ENCODE measurements around the gene PAF1.

PAF1 gene

DNA sequence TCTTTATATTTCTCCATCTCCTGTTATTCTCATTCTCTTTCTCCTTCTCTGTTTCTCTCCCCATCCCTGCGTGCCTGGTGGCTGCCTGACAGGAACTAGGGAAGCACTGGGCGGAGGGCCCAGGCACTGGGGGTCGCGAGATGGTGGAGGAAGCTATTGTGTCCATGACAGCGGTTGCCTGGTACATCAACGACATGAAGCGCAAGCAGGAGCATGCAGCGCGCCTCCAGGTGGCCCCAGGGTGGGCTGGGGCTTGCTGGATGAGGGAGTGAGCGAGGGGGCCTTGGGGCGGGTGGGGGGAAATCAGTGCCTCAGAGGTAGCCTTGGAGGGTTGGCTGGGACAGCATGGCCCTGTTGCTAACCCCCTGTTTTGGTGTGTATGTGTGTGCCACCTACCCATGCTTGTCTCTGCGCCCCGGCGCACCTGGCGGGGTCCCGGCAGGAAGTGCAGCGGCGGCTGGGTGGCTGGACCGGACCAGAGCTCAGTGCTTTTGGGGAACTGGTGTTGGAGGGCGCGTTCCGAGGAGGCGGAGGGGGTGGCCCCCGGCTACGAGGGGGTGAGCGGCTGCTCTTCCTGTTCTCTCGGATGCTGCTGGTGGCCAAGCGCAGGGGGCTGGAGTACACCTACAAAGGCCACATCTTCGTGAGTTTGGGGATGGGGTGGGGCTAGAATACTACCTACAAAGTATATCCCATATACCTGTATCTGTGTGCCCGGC lies 26.7 kb upstream of the PAF1 start:
- no peak for DNase-seq (ENCODE audit: low read depth in 4 of 4, low spot score in 1 of 4)

DNA sequence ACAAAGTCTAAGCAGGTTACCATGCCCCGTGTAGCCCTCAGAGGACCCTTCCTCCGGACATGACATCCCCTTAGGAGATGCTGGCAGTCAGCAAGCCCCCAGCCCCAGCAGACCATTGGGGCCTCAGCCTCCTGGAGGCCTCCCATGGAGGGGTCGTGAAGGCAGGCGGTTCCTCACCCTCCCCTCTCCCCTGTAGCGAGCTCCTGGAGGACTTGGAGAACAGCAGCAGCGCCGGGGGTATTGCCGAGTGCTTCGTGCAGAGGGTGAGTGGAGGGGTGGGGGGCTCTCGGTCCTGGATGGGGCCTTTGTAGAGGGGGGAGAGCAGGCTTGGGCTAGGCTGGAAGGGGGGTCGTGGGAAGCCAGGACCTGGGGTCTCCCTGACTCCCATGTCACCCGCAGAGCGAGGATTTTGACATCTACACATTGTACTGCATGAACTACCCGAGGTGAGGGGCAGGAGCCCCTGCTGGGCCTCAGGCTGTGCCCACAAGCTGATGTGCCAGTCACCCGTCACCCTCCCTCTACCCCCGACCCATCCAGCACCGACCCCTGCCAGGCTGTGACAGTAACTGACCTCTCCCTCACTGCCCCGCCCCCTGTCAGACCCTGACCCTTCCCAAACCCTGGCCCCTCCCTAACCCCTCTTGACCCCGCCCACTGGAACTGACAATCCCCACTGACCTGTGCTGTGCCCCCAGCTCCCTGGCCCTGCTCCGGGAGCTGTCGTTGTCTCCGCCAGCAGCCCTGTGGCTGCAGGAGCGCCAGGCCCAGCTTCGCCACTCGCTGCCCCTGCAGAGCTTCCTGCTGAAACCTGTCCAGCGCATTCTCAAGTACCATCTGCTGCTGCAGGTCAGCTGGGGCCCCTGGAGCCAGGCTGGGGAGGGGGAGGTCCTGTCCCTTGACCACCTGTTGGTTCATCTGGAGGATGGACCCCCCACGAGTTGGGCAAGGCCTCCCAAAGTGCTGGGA lies 25.5 kb upstream of the PAF1 start:
- no peak for DNase-seq (ENCODE audit: low read depth in 4 of 4, low spot score in 1 of 4)

DNA sequence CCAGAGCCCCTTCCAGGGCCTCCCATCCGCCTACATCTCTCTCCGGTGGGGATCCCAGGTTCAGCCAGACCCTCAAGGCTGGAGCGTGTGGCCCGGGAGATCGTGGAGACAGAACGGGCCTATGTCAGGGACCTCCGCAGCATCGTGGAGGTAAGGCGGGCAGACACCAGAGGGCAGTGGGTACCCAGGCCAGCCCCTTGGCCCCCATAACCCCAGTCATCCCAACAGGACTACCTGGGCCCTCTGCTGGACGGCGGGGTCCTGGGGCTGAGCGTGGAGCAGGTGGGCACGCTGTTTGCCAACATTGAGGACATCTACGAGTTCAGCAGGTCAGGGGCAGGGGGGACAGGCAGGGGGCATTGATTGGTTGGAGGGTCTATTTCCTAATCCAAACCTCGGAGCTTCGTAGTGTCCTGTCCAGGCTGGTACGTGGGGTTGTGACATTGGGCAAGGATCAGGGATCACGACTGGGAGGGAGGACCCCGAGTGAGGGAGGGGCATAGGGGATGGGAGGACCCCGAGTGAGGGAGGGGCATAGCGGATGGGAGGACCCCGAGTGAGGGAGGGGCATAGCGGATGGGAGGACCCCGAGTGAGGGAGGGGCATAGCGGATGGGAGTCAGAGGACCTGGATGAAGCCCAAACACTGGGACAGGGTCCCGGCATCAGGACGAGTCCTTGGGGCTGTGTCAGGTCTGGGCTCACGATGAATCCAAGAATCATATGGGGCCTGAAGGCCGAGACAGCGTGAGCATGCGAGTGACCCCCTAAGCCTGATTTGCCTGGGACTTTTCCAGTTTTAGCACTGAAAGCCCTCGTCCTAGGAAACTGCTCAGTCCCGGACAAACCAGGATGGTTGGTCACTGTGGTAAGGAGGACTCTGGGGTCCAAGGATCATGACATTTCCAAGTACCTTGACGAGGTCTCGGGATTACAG lies 24.5 kb upstream of the PAF1 start:
- DNase-seq (ENCODE audit: low read depth in 4 of 4, low spot score in 1 of 4) = no peak

DNA sequence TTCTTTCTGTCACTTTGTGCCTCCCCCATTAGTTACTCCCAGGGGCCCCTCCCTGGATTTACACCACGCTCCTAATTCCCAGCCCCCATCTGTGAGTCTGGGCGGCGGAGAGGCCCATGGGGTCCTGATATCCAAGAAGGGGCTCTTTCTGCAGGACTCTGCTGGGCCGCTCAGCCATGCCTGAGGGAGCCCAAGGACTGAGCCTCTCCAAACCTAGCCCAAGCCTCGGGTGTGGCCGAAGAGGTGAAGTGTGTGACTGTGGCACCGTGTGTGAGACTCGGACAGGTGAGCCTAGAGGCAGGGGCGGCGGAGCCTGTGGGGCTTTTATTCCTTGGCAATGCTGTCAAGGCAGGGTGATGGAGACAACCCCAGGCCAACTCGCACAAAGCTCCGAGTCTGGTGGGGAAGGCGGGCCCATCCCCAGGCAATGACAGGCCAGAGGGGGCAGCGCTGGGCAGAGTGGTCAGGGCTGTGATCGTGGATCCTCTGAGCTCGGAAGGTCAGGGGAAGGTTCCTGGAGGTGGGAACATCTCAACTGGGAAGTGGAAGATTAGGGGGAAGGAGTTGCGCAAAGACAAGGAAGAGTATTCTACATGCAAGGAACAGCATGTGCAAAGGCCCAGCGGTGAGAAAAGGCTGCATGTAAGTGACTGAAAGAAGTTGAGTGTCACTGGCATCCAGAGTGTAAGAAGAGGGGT lies 23.2 kb upstream of the PAF1 start:
- no peak for DNase-seq (ENCODE audit: low read depth in 4 of 4, low spot score in 1 of 4)

DNA sequence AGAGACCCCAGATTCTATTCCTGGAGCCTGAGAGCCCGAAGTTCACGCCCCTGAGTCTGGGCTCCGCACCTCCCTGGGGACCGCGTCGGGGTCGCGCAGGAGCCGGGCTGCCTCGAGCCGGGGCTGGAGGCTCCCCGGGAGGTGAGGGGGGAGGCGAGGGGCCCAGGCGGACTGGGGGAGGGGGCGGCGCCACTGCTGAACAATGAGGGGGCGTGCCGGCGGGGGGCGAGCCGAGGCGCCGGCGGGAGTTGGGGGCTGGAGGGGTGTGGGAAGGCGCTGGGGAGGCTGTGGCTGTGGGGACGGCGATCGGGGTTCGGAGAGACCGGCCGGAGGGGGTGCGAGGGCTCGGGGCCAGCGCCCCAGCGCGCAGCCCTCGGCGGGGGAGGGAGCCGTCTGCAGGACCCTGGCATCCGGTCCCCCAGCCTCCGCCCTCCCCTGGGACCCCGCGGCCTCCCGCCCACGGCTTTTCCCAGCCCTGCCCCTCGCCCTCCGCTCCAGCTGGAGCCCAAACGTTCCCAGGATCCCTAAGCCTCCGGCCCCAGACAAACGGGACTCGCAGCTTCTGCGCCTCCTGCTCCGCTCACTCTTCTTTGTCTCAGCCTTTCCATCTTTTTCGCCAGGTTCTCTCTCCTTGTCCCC lies 22.5 kb upstream of the PAF1 start:
- DNase-seq (ENCODE audit: low read depth in 4 of 4, low spot score in 1 of 4) = no peak

DNA sequence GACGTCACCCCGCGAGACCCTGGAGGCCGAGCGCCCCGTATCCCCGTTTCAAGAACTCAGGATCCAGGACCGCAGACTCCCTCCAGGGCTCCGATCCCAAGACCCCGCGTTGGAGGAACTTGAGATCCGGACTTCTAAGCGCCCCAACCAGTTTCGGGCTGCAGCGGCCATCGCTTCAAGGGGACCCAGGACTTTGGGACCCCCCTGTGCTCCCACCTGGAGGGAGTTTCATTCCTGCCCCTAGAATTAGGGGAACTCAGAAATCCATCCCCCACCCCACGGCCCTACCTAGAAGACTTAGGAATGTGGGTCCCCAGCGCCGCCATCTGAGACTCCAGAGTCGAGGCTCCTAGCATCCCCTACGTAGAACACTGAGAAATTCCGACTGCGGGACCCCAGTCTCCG lies 22.0 kb upstream of the PAF1 start:
- no peak for DNase-seq (ENCODE audit: low read depth in 4 of 4, low spot score in 1 of 4)

DNA sequence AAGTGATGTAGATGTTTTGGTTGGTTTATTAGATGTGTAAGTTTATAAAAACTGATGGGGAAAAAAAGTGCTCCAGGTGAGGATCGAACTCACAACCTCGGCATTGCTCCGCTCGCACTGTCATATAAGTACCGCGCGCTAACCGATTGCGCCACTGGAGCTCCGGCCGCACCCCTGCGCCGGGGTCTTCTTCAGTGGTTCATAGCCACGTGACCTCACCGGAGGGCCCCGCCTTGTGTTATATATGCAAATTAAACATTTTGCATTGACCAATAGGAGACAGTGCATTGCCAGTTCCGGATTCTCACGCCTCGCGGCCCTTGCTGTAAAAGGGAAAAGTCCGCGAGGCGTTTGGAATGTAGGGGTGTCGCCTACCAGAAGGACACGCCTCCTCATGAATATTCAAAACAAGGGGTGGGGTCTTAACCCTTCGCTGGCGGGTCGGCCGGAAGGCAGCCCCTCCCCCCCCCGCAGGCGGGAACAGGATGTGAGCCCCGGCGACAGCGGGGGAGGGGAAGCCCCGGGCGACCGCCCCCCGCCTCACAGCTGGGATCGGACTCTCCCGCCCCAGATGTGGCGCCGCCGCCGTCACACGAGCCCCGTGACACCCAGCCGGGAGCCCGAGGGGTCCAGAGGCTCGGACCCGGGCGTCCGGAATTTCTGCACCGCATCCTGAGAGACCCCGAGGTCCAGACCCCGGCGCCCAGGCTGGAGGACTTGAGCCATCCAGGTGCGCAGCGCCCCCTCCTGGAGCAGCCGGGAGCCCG lies 21.4 kb upstream of the PAF1 start, which contains the start of gene PLEKHG2:
TSS of gene PLEKHG2 (plus strand) at position 570 of the 767 bp plus-strand sequence. CDS start 1,418 bp downstream, outside the sequence.
- DNase-seq (ENCODE audit: low read depth in 4 of 4, low spot score in 1 of 4) = peak; percentile 88 to 99 (median 98)

DNA sequence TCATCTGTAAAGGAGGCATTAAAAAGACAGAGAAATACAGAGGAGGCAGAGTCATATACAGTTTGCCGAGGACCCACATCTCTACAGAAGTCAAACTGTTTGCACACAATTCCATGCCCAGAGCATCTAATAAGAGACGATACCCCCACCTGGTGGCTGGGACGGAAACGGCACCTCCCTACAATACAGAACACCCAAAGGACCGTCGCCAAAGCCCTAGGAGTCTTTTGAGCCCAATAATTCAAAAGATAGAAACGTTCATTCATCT lies 20.9 kb upstream of the PAF1 start:
- peak; percentile 74 to 89 (median 86) for DNase-seq (ENCODE audit: low read depth in 4 of 4, low spot score in 1 of 4)

DNA sequence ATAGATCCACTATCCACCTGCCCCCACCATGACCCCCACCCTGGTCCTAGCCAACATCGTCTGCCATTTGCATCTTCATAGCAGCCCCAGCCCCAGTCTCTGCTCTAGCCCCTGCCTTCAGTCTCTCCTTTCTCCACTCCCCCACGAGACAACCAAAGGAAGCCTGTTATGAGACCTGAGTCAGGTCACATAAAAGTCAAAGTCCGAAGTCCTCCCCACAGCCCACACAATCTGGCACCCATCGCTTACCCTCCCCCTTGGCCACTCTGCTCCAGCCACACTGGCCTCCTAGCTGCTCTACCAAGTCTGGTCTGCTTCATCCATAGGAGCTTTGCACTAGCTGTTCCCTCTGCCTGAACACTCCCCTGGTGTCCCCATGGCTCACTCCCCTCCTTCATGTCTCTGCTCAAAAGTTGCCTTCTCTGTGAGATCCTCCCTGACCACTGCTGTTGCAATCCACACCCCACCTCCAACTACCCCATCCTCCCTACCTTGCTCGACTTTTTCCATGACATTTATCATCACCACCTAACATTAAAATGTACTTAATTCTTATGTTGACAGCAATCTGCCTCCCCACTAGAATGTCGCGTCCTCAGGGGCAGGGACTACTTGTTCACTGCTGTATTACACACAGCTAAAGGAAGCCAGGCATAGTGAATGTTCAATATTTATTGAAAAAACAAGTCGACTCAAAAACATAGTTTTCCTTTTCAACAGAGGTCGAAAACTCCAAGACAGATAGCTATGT lies 20.4 kb upstream of the PAF1 start:
- DNase-seq (ENCODE audit: low read depth in 4 of 4, low spot score in 1 of 4) = no peak

DNA sequence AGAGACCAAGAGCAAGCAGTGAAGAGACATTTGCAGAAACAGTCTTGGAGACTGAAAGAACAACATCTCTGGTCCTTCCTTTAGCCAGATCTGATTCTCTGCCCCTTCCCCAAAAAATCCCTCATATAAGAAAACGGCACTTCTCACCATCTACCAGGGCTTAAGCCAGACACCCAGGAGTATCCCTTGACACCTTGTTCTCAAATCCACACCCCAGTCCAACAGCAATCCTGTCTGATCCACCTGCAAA lies 19.9 kb upstream of the PAF1 start:
- DNase-seq (ENCODE audit: low read depth in 4 of 4, low spot score in 1 of 4) = no peak

DNA sequence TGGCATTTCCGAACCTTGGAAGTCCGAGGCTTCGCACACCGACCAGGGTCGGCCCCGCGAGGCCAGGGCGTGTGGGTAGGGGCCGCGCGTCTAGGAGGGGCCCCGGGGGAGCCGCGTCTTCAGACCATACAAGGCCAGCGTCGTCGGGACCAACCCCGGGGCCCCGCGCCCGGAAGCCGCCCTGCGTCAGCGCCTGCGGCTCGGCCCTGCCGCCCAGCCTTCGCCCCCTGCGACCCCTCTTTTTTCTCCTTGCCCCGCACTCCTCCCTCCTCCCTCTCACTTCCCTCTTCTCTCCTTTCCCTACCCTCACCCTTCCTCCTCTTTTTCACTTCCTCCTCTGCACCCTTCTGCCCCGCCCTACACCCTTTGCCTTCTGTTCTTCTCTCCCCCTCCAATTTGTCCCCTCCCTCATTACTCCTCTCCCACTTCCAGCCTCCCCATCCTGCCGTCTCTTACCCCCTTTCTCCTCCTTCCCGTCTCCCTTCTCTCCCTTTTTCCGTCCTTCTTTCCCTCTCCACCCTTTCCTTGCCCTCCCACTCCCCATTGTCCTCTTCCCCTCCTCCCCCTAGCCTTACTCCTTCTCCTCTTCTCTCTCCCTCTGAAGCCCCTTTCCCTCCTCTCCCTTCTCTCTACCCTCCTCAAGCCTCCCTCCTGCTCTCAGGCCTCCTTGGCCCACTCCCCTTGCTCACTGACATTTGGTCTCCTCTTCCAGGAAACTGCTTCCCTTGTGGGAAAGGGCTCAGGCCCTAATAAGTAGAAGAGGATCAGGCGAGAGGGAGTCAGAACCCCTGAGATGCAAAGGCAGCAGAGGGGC lies 19.3 kb upstream of the PAF1 start:
- peak in 1 of 4 experiments; percentile 33 for DNase-seq (ENCODE audit: low read depth in 4 of 4, low spot score in 1 of 4)

DNA sequence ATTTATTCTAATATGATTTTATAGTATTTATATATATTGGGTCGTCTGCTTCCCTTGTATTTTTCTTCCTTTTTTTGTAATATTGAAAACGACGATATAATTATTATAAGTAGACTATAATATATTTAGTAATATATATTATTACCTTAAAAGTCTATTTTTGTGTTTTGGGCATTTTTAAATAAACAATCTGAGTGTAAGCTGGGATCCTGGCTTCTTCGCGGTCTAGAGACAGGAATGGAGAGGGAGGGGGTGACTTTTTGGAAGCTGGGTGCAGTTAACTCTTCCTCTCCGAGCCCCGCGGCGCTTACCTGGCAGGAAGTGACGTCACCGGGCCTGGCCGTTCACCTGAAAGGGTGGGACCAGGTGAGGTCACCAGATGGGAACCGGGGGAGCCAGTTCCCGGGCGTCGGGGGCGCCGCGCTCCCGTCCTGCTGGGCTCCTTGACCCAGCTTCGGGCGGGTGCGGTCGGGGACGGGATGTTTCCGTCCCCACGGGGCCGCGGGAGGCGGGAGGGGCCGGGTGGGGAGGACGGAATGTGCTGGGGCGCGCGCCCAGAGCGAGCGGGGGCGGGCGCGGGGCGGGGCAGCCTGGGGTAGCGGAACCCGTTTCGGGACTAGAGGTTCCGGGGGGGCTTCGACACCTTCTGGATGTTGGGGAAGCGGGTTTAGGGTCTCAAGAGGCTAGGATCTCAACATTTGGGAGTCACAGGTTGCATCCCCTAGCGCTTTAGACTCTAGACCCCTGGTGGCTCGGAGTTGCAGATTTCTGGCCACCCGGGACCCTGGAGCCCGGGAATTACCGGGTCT lies 18.5 kb upstream of the PAF1 start:
- peak in 3 of 4 experiments; percentile 49 to 83 (median 63) for DNase-seq (ENCODE audit: low read depth in 4 of 4, low spot score in 1 of 4)

DNA sequence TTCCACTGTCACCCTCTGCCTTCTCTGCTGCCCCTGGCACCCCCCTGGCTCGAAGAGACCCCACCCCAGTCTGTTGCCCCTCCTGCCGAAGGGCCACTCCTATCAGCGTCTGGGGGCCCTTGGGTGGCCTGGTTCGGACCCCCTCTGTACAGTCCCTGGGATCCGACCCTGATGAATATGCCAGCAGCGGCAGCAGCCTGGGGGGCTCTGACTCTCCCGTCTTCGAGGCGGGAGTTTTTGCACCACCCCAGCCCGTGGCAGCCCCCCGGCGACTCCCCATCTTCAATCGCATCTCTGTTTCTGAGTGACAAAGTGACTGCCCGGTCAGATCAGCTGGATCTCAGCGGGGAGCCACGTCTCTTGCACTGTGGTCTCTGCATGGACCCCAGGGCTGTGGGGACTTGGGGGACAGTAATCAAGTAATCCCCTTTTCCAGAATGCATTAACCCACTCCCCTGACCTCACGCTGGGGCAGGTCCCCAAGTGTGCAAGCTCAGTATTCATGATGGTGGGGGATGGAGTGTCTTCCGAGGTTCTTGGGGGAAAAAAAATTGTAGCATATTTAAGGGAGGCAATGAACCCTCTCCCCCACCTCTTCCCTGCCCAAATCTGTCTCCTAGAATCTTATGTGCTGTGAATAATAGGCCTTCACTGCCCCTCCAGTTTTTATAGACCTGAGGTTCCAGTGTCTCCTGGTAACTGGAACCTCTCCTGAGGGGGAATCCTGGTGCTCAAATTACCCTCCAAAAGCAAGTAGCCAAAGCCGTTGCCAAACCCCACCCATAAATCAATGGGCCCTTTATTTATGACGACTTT lies 17.7 kb upstream of the PAF1 start:
- DNase-seq (ENCODE audit: low read depth in 4 of 4, low spot score in 1 of 4) = no peak

DNA sequence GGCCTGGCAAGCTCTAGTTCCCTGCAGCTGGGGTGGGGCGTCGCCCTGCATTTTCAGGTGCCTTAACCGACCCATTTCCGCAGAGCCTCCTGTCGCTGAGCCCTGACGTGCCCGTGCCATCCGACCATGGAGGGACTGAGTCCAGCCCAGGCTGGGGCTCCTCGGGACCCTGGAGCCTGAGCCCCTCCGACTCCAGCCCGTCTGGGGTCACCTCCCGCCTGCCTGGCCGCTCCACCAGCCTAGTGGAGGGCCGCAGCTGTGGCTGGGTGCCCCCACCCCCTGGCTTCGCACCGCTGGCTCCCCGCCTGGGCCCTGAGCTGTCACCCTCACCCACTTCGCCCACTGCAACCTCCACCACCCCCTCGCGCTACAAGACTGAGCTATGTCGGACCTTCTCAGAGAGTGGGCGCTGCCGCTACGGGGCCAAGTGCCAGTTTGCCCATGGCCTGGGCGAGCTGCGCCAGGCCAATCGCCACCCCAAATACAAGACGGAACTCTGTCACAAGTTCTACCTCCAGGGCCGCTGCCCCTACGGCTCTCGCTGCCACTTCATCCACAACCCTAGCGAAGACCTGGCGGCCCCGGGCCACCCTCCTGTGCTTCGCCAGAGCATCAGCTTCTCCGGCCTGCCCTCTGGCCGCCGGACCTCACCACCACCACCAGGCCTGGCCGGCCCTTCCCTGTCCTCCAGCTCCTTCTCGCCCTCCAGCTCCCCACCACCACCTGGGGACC lies 16.9 kb upstream of the PAF1 start:
- no peak for DNase-seq (ENCODE audit: low read depth in 4 of 4, low spot score in 1 of 4)

DNA sequence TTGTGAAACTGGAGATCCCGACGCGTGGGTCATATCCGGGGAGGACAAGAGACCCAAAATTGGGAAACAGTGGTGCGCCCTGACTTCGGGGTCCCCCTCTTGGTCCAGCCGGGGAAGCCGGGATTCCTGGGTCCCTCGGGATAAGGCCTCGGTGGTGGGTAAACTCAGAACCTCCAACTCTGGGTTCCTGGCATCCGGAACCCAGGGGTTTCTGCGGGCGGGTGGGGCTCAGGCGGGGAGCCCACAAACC lies 16.4 kb upstream of the PAF1 start:
- no peak for DNase-seq (ENCODE audit: low read depth in 4 of 4, low spot score in 1 of 4)

Measured in stimulated activated CD4-positive, alpha-beta T cell treated with anti-CD3 and anti-CD28 coated beads, Interleukin-1b, Interleukin-23, amount 100 ng/mL, for 24 hours (primary cell).